NCI-H82 treated with DMSO at 0.1 percent for 48 hours (cell line): ENCODE measurements around the gene PHF14.
"Not testable (repeated sequence)": the region's sequence is repeated elsewhere in the genome, so short reads cannot be mapped to it uniquely, and the experiment has no call there.

Experiments
- DNase-seq: peaks from one replicate; lab custom pipeline; 2025; ENCODE audit not compliant: unreplicated experiment; lab: John Stamatoyannopoulos, UW

The PHF14 gene

DNA sequence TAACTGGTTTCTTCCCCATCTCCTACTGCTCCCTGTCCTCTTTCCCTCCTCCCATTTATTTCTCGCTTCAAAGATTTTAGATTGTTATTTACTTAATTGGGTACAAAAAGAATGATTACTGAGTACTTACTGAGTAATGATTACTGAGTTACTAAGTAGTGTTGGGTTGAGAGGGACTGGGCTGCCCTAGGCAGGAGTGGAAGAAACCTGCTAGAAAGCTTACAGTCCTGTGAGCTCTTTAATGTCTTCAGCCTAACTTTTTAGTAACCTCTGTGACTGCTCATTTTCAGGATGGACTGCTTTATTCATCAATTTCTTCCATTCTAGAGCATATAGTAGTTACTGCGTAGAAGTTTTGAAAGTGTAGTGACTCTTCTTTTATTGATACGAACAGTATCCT, 7.6 kb downstream of the PHF14 start:
- DNase-seq: no peak

DNA sequence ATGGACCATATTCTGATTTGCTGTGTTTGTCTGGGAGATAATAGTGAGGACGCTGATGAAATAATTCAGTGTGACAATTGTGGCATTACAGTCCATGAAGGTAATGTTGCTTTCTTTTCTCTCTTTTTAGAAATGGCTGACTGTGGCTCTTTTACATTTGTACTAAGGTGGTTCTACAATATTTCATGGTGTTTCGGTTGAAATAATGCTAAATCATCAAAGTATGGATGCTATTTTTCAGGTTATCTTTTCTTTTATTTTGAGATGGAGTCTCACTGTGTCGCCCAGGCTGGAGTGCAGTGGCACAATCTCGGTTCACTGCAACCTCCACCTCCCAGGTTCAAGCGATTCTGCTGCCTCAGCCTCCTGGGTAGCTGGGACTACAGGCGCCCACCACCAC, 17.1 kb downstream of the PHF14 start:
- DNase-seq: not testable (repeated sequence)

DNA sequence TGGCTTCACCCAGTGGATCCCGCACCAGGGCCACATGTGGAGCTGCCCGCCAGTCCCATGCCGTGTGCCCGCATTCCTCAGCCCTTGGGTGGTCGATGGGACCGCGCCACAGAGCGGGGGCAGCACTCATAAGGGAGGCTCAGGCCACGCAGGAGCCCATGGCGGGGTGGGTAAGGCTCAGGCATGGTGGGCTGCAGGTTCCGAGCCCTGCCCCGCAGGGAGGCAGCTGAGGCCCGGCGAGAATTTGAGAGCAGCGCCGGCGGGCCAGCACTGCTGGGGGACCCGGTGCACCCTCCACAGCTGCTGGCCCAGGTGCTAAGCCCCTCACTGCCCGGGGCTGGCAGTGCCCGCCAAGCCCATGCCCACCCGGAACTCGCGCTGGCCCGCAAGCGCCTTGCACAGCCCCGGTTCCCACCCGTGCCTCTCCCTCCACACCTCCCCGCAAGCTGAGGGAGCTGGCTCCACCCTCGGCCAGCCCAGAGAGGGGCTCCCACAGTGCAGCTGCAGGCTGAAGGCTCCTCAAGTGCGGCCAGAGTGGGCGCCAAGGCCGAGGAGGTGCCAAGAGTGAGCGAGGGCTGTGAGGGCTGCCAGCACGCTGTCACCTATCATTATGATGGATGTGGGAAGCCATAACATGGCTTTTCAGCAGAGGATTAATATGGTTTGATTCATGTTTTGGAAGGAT, 22.0 kb downstream of the PHF14 start:
- not testable (repeated sequence) for DNase-seq

DNA sequence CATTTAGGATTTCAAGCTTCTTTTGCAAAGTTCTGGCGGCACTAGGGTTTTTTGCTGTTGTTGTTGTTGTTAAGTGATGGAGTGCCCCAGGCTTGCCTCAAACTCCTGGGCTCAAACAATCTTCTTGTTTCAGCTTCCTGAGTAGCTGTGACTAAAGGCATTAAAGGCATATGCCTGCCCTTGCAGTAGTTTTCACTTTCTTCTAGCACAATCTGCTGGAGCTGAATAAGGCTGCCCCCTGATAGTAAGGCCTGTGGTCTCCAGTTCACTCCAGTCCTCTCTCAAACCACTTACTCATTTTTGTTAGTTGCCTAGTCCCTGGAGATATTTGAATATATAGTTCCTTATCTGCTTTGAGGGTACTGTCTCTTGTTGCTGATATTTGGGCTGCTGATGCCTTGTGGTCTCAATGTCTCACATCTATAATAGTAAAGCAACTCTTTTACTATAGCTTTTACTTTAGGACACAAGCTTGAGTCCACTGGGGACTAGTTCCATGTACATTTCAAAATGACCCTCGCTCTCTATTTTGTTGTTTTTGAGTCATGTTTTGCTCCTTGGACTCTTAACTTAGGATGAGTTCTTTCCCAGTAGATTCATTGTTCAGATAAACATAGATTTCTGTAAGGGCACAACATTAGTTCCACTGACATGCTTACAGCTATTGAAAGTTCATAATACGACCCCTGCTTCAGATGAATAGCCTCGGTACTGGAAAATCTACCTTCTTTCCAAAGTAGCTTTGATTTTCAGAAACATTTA, 25.5 kb downstream of the PHF14 start:
- no peak for DNase-seq

DNA sequence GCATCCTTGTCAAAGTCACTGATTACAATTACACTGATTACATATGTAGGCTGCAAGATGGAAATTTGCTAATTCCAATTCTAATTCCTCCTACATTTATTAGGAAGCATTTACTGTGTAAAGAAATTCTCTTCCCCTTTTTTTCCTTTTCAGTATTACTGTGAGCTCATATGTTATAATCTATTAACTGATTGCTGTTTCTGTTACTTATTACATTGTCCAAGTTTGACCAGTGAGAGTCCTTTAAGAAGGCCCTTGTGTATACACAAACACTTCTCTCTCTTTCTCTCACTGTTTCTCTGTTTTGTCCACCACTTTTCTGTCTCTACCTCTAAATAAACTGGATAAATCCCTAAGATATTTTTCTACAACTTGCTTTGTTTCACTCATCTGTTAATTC, 31.5 kb downstream of the PHF14 start:
- DNase-seq: no peak

DNA sequence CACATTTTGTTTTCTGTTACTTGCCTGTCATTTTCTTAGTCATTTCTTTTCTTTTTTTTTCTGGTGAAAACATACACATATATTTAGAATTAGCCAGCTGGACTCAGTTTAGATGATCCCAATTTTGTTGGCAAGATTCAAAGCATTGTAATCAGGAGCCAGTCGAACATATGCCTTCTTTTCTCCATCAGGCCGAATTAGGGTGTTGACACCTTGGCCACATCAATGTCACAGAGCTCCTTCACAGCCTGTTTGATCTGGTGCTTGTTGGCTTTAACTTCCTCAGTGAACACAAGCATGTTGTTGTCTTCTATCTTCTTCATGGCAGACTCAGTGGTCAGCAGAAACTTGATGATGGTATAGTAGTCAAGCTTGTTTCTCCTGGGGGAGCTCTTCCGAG, 32.6 kb downstream of the PHF14 start:
- DNase-seq: no peak

DNA sequence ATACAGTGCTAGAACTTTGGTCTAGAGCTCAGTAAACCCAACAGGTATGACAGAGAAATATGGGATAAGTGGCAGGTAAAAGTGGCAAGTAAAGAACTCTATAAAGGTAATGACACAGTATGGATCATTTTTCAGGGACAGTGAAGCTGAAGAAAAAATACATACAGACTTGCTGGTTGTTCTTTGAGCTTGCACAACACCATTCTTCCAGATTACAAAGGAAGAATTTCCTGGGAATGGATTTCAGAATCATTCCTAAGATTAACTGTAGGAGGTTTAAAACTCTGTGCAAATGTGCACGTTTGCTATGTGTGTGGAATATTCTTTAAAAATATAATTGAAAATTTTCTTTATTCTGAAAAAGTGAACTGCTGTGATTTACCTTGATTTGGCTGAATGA, 36.0 kb downstream of the PHF14 start:
- DNase-seq: no peak

DNA sequence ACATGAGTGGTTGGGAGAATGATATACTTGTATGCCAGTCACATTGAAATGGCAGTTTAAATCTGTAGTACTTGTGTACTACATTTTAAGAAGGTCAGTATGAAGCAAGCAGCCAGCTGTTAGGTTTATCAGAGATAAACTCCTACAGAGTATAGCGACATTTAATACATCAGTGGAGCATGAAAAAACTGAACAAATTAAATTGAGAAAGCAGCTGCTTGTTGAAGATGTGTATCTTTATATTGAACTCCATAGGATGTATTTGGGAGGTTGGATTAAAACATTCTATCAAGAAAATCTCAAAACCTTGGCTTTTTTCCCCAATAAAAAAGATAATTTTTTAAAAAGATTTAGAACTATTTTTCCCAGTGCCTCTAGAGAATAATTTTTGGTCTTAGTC, 47.8 kb downstream of the PHF14 start:
- no peak for DNase-seq

DNA sequence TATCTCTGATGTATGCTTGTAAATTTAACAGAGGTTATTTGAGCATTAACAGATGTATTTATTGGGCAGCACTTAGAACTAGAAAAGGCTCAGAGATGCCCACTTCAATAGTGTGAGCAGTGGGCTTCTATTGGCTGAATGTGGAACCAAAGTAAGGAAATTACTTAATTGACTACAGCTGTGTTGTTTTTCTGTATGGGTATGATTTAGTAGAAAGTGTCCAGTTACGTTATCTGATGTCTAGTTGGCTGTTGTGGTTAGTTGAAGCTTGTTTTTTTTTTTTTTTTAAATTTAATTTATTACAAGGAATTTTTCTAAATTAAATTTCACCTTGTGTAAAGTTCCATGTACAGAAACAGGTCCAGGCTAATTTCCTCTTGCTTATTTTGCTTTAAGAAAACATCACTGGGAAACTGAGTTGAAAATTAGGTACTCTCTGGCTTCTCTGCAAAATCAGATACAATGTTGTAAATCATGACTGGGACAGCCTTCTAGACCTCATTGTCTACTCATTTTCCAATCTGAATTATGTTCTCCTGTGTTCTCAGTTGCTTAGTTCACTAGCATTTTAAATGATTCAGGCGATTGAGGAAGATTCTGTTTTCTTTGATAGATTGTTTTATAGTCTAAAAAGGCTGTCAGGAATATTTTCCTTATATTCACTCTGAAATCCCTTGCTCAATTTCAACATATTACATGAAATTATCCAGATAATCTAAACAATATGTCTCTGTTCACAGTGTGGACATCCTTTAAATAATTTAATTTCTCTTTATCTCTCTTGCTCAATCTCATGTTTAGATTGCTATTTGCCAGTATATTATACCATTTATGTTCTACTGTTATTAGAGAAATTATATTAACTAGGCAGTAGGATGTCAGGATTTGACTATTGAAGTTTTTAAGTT, 53.0 kb downstream of the PHF14 start:
- no peak for DNase-seq

DNA sequence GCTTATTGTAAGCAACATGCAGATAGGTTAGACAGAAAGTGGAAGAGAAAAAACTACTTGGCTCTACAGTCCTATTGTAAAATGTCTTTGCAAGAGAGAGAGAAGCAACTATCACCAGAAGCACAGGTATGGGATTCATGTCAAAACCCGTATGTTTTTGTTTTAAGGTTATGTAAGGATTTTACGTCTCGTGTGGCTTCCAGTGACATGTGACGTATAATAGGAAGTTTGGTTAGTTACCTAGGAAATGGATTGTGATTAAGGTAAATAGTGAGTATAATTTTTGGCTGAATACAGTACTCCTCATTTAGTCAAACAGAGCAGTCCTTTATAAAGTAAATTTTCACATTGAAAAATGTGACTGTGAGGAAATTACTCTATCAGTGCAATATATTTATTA, 62.0 kb downstream of the PHF14 start:
- no peak for DNase-seq

DNA sequence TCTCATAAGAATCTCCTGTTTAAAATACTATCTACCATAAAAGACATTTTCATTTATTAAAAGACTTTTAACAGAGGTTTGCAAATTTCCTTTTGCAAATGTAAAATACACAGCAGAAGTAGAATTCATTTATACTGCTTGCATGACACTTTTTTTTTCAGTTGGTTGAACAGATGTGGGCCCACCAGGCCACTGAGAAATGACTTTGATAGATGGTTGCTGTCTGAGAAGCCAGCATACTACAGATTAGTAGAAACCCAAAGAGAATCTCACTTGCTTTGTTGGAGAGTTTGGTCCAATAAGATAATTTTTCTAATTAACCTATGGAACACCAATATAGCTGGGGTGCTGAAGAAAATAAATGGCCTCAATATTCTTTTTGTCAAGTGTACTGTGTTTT, 66.3 kb downstream of the PHF14 start:
- DNase-seq: no peak

DNA sequence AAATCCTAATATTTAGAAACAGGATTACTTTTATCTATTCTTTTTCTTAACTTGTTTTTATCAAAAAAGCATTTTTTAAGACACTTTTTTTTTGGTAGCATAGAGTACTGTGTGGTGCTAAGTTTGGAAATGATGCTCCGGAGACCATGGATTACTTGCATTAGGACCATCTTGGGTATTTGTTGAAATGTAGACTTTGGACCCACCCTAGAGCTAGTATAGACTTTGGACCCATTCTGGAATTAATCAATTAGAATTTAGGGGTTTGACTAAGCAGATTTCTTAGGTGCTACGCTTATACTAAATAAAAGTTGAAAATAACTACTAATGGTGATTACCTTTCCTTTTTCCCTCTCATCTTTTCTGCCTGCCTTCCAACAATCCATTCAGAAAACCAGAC, 80.4 kb downstream of the PHF14 start:
- DNase-seq: no peak

DNA sequence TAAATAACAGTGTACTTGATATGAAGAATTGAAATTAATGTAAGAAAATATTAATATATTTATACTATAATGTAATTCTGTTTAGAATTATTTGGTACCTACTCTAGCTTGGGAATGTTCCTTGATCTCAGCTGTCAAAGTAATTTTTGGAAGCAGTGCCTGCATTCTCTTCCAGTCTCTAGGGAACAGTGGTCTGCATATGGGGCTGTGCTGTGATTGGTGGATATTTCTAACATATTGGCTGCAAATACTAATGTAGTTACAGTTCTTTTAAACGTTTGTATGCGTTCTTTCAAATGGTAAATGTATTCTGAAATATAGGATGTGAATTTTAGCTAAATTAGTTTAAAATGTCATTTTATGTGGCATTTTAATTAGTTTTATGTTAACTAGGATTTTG, 87.2 kb downstream of the PHF14 start:
- no peak for DNase-seq

DNA sequence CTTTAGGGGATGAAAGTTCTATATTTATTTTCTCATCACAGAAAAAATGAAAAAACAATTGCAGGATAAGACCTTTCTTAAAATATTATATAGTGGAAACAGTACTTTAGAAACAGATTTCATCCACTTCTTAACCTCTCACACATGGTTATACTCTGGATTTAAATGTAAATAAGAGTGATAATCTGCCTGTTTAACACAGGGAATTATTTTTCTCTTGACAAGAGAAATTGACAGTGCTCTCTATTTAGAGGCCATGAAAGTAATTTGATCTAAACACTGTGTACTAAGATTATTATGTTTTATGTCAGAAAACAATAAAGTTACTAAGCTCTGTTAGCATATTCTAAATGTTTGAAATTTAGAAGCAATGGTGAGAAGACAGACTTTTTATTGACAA, 88.4 kb downstream of the PHF14 start:
- DNase-seq: no peak

DNA sequence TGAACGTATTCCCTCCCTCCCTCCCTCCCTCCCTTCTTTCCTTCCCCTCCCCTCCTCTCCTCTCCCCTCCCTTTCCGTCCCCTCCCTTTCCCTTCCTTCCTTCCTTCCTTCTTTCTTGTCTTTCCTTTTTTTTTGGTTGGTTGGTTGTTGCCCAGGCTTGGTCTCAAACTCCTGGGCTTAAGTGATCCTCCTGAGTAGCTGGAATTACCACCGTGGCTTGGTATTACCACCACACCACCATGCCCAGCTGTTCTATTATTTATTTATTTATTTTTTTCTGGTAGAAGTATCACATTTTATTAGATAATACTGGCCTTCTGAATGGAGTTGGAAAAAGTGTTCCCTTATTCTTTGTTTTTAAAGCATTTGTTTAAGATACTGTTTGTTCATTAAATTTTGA, 95.9 kb downstream of the PHF14 start:
- DNase-seq: no peak

DNA sequence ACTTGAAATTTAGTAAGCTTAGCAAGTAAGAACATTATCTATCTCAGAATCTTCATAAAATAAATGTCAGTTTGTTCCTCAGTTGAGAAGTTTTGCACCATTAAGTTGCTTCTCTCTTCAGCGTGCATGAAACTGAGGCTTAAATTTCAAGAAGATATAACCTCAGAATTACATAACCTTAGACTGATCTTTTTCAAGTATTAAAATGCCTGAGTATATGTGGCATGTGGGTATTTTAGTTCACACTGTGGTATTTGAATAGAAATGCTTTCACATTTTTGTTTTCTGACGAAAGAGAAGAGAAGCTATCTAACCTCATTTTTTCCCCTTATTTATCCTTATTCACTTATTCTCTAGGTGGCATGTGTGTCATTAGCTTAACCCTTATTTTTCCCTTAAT, 104.1 kb downstream of the PHF14 start:
- no peak for DNase-seq

DNA sequence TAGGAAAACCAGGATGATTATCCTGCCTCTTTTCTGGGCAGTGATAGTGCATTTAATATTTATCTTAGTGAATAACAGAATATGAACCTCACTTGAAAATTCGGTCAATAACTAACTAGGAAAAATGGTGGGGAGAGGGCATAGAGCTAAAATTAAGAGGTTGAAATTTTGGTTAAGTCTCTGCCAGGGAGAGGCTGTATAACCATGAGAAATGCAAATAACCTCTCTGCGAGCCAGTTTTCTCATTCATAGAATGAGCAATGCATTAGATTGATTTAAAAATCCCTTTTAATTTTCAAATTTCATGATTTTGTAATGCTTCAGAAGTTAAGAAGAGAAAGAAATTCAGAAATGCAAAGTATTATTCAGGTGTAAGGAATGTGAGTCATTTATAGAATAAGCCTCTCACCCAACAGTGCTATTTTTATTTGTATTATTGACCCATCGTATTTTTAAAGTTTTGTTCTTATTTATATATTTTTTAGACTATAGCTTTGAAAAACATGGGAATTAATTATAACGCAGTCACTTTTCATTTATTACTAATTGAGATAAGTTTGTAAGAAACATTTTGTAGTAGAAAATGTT, 104.7 kb downstream of the PHF14 start:
- DNase-seq: no peak

DNA sequence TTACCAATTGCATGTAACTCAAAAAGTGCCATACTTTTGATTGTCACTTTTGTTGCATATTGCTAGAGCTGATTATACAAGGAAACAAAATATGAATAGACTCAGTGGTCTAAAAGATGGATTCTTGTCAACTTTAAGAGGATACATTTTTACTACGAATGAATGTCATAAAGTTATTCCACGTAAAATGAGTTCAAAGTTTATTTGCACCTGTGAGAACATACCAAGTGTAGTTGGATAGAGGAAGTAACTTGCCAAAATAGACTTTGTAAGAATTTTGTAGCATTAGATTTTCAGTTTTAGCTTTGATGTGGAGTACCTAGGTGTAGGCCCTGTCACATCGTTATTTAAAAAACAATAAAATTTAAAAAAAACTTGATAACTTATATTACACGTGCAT, 106.2 kb downstream of the PHF14 start:
- DNase-seq: no peak

DNA sequence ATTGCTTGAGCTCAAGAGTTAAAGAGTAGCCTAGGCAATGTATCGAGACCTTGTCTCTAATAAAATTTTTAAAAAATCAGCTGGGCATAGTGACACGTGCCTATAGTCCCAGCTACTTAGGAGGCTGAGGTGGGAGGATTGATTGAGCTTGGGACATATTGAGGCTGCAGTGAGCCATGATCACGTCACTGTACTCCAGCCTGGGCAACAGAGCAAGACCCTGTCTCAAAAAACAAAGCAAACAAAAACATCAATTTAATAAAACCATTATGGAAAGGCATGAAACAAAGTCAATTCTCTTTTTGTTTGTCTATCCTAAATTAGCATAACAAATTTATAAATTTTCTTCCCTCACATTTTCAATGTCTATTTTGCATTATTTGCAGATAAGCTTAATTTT, 108.4 kb downstream of the PHF14 start:
- DNase-seq: no peak

DNA sequence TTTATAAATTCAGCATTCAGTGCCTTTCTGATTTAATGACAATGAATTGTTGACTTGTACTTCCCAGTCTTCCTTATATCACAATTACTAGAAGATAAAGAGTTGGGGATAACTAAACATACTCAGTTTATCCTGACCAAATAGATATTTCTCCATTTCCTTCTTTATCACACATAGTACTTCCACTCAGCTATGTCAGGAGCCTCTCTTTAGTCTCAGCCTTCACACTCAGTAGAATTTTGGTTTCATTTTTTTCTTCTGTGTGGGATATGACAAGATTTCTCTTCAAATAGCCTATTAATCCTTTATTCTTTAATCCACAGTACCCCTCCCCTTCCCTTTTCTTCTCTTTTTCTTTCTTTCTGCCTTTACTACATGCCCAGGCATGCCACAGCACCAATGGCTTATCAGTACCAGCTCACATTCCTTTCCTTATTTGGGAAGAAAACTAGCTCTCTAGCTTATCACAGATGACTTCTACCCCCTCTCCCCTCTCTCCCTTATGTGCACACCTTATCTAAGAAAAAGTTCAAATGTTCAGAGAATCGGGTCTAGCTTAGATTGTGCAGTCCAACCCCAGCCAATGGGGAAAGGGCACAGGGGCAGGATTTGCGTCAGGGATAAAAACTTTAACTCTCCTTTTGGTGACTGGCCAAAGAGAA, 109.0 kb downstream of the PHF14 start:
- DNase-seq: no peak

DNA sequence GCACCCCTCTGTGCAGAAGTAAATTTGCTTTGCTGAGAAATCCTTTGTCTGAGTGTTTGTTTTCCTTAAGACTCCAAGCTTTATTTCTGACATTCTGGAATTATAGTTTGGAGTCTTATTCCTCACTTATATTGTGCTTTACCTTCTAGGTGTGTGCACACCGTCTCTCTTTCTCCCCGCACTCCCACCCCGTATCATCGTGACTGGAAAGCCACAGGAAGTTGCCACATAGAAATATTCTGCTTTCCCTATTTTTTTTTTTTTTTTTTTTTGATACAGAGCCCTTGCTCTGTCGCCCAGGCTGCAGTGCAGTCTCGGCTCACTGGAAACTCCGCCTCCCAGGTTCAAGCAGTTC, 109.5 kb downstream of the PHF14 start:
- no peak for DNase-seq
